GM10847 (cell line): ENCODE results near the gene SH2D5.

Source experiments
- POLR2A ChIP-seq: IDR thresholded peaks from 2 replicates; pipeline ENCODE4 v1.6.1; 2011; ENCODE audit not compliant: insufficient read length; ENCODE audit errors: extremely low read depth

Gene SH2D5

GRCh38 chr1:20732588-20733359, at the start of gene SH2D5:
Gene SH2D5, minus strand, starts transcription at chr1:20732703. Its CDS starts 4,659 bp downstream, at chr1:20728044.
- TF ChIP-seq POLR2A = no peak

DNA sequence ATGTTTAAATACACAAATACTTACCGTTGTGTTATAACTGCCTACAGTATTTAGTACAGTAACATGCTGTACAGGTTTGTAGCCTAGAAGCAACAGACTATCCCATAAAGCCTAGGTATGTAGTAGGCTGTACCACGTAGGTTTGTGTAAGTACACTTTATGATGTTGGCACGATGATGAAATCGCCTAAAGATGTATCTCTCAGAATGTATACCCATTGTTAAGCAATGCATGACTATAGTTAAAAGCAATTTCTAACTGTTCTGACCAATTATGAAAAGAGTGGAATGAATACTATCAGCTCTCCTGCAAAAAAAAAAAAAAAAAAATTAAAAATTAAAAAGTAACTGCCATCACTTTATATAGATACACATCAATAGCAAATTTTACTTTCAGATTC, 43.2 kb upstream of the SH2D5 start:
- no peak for TF ChIP-seq POLR2A

DNA sequence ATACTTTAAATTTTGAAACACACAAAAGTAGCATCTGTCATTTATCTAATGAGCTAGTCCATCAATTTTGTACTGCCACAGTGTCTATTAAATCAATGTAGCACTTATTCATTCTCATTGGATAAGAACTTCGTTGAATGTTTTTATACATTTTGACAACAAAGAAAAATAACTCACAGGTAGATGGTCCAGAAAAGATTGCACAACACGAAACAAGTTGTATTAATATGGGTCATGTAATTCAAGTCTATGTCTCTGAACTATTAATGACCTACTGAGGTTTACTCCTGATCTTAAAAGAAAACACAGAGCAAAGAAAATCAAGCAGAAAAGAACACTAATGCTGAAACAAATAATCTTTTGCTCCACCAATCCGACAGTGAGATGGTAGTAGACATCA, 39.3 kb upstream of the SH2D5 start:
- TF ChIP-seq POLR2A = no peak

GRCh38 chr1:20770314-20771087, 38.0 kb upstream of the SH2D5 start:
- TF ChIP-seq POLR2A = no peak

GRCh38 chr1:20767271-20767670, 34.8 kb upstream of the SH2D5 start:
- no peak for TF ChIP-seq POLR2A

DNA sequence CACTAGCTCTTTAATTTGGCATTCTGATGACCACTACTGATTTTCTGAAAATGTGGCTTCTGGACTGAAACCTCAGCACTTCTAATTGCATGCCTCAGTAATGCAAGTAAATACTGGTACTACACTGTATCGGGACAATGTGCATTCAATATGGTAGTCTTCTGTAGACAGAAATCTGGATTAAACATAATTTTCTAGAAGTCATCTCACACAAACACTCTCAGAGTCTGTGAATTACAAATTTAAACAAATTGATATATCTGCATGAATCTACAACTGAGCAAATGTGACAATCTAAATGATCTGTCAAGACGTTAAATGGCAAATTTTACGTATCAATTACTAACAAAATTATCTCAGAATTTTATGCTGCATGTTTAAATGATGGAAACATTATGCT, 30.9 kb upstream of the SH2D5 start:
- no peak for TF ChIP-seq POLR2A

GRCh38 chr1:20760322-20760721, 27.8 kb upstream of the SH2D5 start:
- TF ChIP-seq POLR2A = no peak

- no peak for TF ChIP-seq POLR2A
These were observed 21.1 kb upstream of the SH2D5 start for GRCh38 chr1:20753589-20753988.

DNA sequence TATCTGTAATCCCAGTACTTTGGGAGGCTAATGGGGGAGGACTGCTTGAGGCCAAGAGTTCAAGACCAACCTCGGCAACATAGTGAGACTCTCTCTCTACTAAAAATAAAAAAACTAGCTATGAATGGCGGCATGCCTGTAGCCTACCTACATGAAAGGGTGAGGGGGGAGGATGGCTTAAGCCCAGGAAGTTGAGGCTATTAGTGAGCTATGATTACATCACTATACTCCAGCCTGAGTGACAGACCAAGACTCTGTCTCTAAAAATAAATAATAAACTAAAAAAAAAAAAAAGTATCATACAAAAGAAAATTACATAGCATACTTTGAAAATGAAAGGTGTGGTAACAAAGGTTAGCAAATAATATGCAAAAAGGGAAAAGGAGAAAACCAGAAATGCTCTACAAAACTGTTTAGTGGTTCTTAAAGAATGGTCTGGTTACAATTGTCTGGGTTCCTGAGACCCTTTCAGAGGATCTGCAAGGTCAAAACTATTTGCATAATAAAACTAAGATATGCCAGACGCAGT, 19.0 kb upstream of the SH2D5 start:
- TF ChIP-seq POLR2A = no peak

GRCh38 chr1:20742671-20743070, 10.2 kb upstream of the SH2D5 start:
- no peak for TF ChIP-seq POLR2A

DNA sequence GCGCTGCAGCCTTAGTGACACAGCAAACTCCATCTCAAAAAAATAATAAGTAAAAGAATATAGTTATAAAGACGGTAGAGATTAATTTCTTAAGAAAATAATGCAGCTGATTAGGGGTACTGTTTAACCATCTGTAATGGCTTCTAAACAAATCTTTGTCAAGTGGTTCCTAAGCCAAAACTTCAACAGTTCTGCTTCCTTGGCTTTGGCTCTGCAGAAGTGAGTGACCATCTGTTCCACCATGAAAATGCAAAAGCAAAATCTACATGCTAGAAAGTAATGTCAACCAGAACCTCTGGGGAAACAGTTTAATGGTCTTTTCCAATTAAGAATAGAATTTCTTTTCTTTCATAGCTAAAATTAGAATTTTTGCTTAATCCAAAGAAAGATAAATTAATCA, 8.3 kb upstream of the SH2D5 start:
- no peak for TF ChIP-seq POLR2A

DNA sequence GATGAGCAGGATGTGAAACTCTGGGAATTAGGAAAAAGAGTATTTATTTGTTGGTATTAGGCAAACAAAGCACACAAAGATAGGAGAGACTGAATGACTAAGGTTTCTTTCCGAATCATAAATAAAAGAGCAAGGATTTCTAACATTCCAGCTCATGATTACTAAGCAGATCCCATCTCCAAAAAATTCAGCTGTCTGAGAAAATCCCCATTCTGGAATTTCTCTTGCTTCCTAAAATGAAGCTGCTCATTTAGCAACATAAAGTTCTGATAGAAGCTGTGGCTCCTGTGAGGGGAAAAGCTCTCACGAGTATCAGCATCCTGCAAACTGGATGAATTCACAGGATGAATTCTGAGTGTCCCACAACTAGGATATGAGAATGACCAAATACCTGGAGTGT, 6.7 kb upstream of the SH2D5 start:
- TF ChIP-seq POLR2A = no peak

- no peak for TF ChIP-seq POLR2A
These were observed 3.1 kb upstream of the SH2D5 start for GRCh38 chr1:20735581-20736111.

DNA sequence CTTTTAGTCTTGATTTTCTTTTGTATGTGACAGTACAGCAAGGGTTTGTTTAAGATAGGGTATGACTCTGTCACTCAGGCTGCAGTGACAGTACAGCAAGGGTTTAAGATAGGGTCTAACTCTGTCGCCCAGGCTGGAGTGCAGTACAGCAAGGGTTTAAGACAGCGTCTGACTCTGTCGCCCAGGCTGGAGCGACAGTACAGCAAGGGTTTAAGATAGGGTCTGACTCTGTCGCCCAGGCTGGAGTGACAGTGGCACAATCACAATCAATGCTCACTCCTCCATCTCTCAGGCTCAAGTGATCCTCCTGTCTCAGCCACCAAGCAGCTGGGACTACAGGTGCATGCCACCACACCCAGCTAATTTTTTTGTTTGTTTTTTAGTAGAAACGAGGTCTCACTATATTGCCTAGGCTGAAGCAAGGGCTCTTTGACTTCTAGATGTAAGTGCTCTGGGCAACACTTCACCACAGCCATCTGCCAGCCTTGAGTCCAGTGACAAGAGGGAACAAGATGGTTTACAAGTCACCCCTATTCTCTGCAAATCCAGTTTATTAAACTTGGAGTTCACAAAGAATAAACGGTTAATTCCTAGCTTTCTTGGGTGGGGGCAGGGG, 965 bp upstream of the SH2D5 start:
- TF ChIP-seq POLR2A = no peak

- no peak for TF ChIP-seq POLR2A
These were observed 374 bp downstream of the SH2D5 start for GRCh38 chr1:20732071-20732587.
